H1 (cell line): Measurements from ENCODE around the gene ARHGAP10. TPM values are rescaled to one million over a fixed set of nuclear protein-coding genes. Genes with fewer than 3 reads are reported as not detected.

ENCODE experiments used
- CTCF ChIA-PET: fragments of 300-600 bp; sonication (Branson Sonifier 250); formaldehyde crosslinking; loops from one replicate; lab custom pipeline; 2021; ENCODE audit not compliant: partially characterized antibody; lab: Charles Lee
- POLR2A ChIA-PET: fragments of 300-600 bp; sonication (Branson Sonifier 250); formaldehyde crosslinking; loops from one replicate; lab custom pipeline; 2021; ENCODE audit warnings: inconsistent platforms; ENCODE audit not compliant: partially characterized antibody; lab: Charles Lee
- DNase-seq, 2 experiments: peaks; one replicate each; pipeline versions ENCODE4 v3.0.0 to v3.0.0-alpha.2; 2010 to 2022; ENCODE audit warnings: low spot score in 2 of 2, low read depth in 1 of 2, mixed read lengths in 1 of 2
- FAIRE-seq: peaks from 2 replicates; lab custom pipeline; 2011; peaks lifted over from hg19 to GRCh38; lab: Jason Lieb, UNC
- H2AFZ ChIP-seq: 2 replicates; pipeline ENCODE4 v1.8.1; 2012; ENCODE audit warnings: low read length, inconsistent platforms
- H2AK5ac ChIP-seq: 2 replicates; pipeline ENCODE4 v1.6.1; 2013; ENCODE audit warnings: low read depth, low read length
- H2BK120ac ChIP-seq: replicated peaks from 2 replicates; pipeline ENCODE3; 2013; ENCODE audit warnings: low read depth, low read length, inconsistent platforms
- H2BK12ac ChIP-seq: 2 replicates; pipeline ENCODE4 v1.6.1; 2013; ENCODE audit warnings: low read depth, low read length
- H2BK15ac ChIP-seq: 2 replicates; pipeline ENCODE4 v1.6.1; 2013; ENCODE audit warnings: low read length
- H2BK20ac ChIP-seq: 2 replicates; pipeline ENCODE4 v1.6.1; 2013; ENCODE audit warnings: low read length
- H2BK5ac ChIP-seq: 2 replicates; pipeline ENCODE4 v1.6.1; 2013; ENCODE audit warnings: low read depth, low read length
- H3K14ac ChIP-seq: 2 replicates; pipeline ENCODE4 v1.6.1; 2013; ENCODE audit warnings: inconsistent platforms; ENCODE audit not compliant: insufficient read length
- H3K18ac ChIP-seq: 2 replicates; pipeline ENCODE4 v1.6.1; 2013; ENCODE audit warnings: low read length; ENCODE audit errors: extremely low read depth
- H3K23ac ChIP-seq: 2 replicates; pipeline ENCODE4 v1.6.1; 2013; ENCODE audit warnings: inconsistent platforms; ENCODE audit not compliant: insufficient read length
- H3K23me2 ChIP-seq: 2 replicates; pipeline ENCODE4 v1.6.1; 2013; ENCODE audit warnings: low read depth, low read length
- H3K27ac ChIP-seq: 2 replicates; pipeline ENCODE4 v1.6.1; 2011; ENCODE audit warnings: low read depth, low read length, inconsistent platforms
- H3K27me3 ChIP-seq, 4 experiments: replicated peaks in 1 of 4; 1 replicate in 1 of 4; 2 replicates in 3 of 4; pipeline versions ENCODE4 v1.6.1 to v1.8.1; 2011 to 2013; ENCODE audit warnings: low read length in 3 of 4, mild to moderate bottlenecking in 3 of 4, inconsistent platforms in 2 of 4, mixed read lengths in 2 of 4, moderate library complexity in 1 of 4; ENCODE audit not compliant: control insufficient read depth in 3 of 4, insufficient read depth in 3 of 4; ENCODE audit errors: extremely low read depth in 1 of 4
- H3K36me3 ChIP-seq, 4 experiments: 2 replicates each; pipeline versions ENCODE4 v1.6.1 to v1.8.1; 2011 to 2013; ENCODE audit warnings: mild to moderate bottlenecking in 4 of 4, low read length in 3 of 4, moderate library complexity in 2 of 4, control low read depth in 1 of 4, inconsistent platforms in 1 of 4; ENCODE audit not compliant: insufficient read depth in 4 of 4, control insufficient read depth in 2 of 4
- H3K4ac ChIP-seq: replicated peaks from 2 replicates; pipeline ENCODE3; 2013; ENCODE audit warnings: low read length, low read depth, mixed read lengths, inconsistent platforms; ENCODE audit not compliant: insufficient read length
- H3K4me1 ChIP-seq, 4 experiments: replicated peaks in 1 of 4; 1 replicate in 1 of 4; 2 replicates in 3 of 4; pipeline versions ENCODE4 v1.6.1 to v1.8.1; 2011 to 2013; ENCODE audit warnings: low read length in 3 of 4, inconsistent platforms in 2 of 4, mixed read lengths in 1 of 4; ENCODE audit not compliant: insufficient read depth in 4 of 4, control insufficient read depth in 3 of 4
- H3K4me2 ChIP-seq, 2 experiments: 2 replicates each; pipeline versions ENCODE4 v1.6.1 to v1.8.1; 2011 to 2013; ENCODE audit warnings: low read depth in 2 of 2, low read length in 2 of 2, control low read depth in 1 of 2, inconsistent platforms in 1 of 2, mild to moderate bottlenecking in 1 of 2; ENCODE audit not compliant: insufficient read depth in 1 of 2
- H3K4me3 ChIP-seq, 4 experiments: fragments of 200-600, 300-600 bp in 1 of 4; sonication (generic), shearing (Covaris generic), sonication (Bioruptor Twin) in 1 of 4; 2 replicates each; pipeline versions ENCODE4 v1.5.1 to v1.8.1; 2011 to 2016; ENCODE audit warnings: low read length in 4 of 4, low read depth in 3 of 4, control low read depth in 2 of 4, inconsistent platforms in 2 of 4, mild to moderate bottlenecking in 2 of 4, mixed read lengths in 1 of 4, moderate library complexity in 1 of 4; ENCODE audit not compliant: insufficient read depth in 2 of 4; ENCODE audit errors: extremely low read depth in 1 of 4
- H3K56ac ChIP-seq: replicated peaks from 2 replicates; pipeline ENCODE3; 2013; ENCODE audit warnings: low read depth, mild to moderate bottlenecking, mixed read lengths, low read length, inconsistent platforms; ENCODE audit not compliant: insufficient read length
- H3K79me1 ChIP-seq: 2 replicates; pipeline ENCODE4 v1.6.1; 2013; ENCODE audit warnings: low read depth, low read length, control low read depth
- H3K79me2 ChIP-seq, 2 experiments: 2 replicates each; pipeline versions ENCODE4 v1.6.1 to v1.8.1; 2012 to 2013; ENCODE audit warnings: low read length in 2 of 2, mild to moderate bottlenecking in 2 of 2, inconsistent platforms in 1 of 2; ENCODE audit not compliant: insufficient read depth in 2 of 2, control insufficient read depth in 1 of 2
- H3K9ac ChIP-seq, 4 experiments: replicated peaks in 1 of 4; 1 replicate in 1 of 4; 2 replicates in 3 of 4; pipeline versions ENCODE4 v1.6.1 to v1.8.1; 2011 to 2013; ENCODE audit warnings: low read depth in 3 of 4, low read length in 3 of 4, control low read depth in 2 of 4, mild to moderate bottlenecking in 2 of 4, moderate library complexity in 2 of 4, inconsistent platforms in 1 of 4; ENCODE audit errors: extremely low read depth in 1 of 4
- H3K9me3 ChIP-seq, 2 experiments: 2 replicates each; pipeline versions ENCODE4 v1.6.1 to v1.8.1; 2012 to 2013; ENCODE audit warnings: mild to moderate bottlenecking in 2 of 2, moderate library complexity in 2 of 2, control low read depth in 1 of 2, inconsistent platforms in 1 of 2, low read depth in 1 of 2, low read length in 1 of 2, mixed read lengths in 1 of 2; ENCODE audit not compliant: insufficient read depth in 2 of 2
- H4K20me1 ChIP-seq, 2 experiments: replicated peaks in 1 of 2; 2 replicates each; pipeline versions ENCODE3 to v1.8.1; 2011 to 2013; ENCODE audit warnings: inconsistent platforms in 2 of 2, low read length in 2 of 2, mild to moderate bottlenecking in 1 of 2; ENCODE audit not compliant: insufficient read depth in 2 of 2, control insufficient read depth in 1 of 2
- H4K5ac ChIP-seq: 2 replicates; pipeline ENCODE4 v1.6.1; 2013; ENCODE audit warnings: low read length, low read depth, mixed read lengths, inconsistent platforms; ENCODE audit not compliant: insufficient read length
- H4K8ac ChIP-seq: 2 replicates; pipeline ENCODE4 v1.8.0; 2013; ENCODE audit warnings: mild to moderate bottlenecking, moderate library complexity, low read length, inconsistent platforms; ENCODE audit not compliant: insufficient read depth; ENCODE audit errors: extremely low read depth
- H4K91ac ChIP-seq: replicated peaks from 2 replicates; pipeline ENCODE3; 2013; ENCODE audit warnings: low read length, mixed read lengths, inconsistent platforms; ENCODE audit not compliant: insufficient read length
- PHF8 ChIP-seq: fragments of 200-600 bp; sonication (generic); conservative IDR thresholded peaks from 2 replicates; pipeline ENCODE4 v1.7.1; 2012; ENCODE audit warnings: low read depth, mild to moderate bottlenecking, inconsistent platforms, low read length, moderate library complexity
- RAD21 ChIP-seq, 2 experiments: IDR thresholded peaks in 1 of 2; conservative IDR thresholded peaks in 1 of 2; 2 replicates each; pipeline ENCODE4 v1.6.1; 2011; ENCODE audit warnings: low read depth in 2 of 2, low read length in 2 of 2, improper control_type of control experiment in 1 of 2, inconsistent platforms in 1 of 2, mild to moderate bottlenecking in 1 of 2, moderate library complexity in 1 of 2
- YY1 ChIP-seq: IDR thresholded peaks from 2 replicates; pipeline ENCODE4 v1.6.1; 2011; ENCODE audit warnings: low read depth, mild to moderate bottlenecking, low read length
- WGBS, 2 experiments: shearing (Covaris generic) in 1 of 2; methylation state at CpG; one replicate each; pipeline versions ENCODE4 v1.1.6 to v1.1.7; 2013 to 2015; ENCODE audit warnings: low lambda C conversion rate in 2 of 2, mixed read lengths in 2 of 2, inconsistent platforms in 1 of 2, low coverage in 1 of 2, missing lambda C conversion rate in 1 of 2; ENCODE audit not compliant: insufficient replicate concordance in 2 of 2, insufficient coverage in 1 of 2, insufficient read length in 1 of 2; ENCODE audit errors: extremely low coverage in 1 of 2, missing lambda C conversion rate in 1 of 2; 5-methylcytosine and 5-hydroxymethylcytosine counted together
- polyA plus RNA-seq, 7 experiments: library from polyadenylated mRNA; depleted of rRNA in 3 of 7; stranded (reverse) in 5 of 7; unstranded in 2 of 7; fragments of >200 nt in 5 of 7; fragments of 200-250 nt in 2 of 7; gene quantifications; 1 replicate in 5 of 7; 2 replicates in 1 of 7; 4 replicates in 1 of 7; pipeline versions ENCODE4 v1.2.1 to v1.2.3, GENCODE V29; 2011 to 2013; ENCODE audit warnings: missing spikeins in 2 of 7, mixed read lengths in 2 of 7
- total RNA-seq: library from RNA; stranded (reverse); fragmentation: NEBNext Ultra II Directional; extraction: Animal tissue kit (Norgen Biotek cat#: 25700); gene quantifications from 2 replicates; pipeline ENCODE4 v1.2.1, GENCODE V29; 2021
- TF ChIP-seq, protein P1 (sequence below), 3 experiments: IDR thresholded peaks; 1 replicate in 2 of 3; 2 replicates in 1 of 3; pipeline versions ENCODE4 v1.5.1 to v1.6.1; 2011; ENCODE audit warnings: low read length in 3 of 3, mild to moderate bottlenecking in 3 of 3, inconsistent platforms in 2 of 3, low read depth in 1 of 3, moderate library complexity in 1 of 3; ENCODE audit not compliant: insufficient read depth in 1 of 3; ENCODE audit errors: control extremely low read depth in 1 of 3

Gene ARHGAP10
- total and polyA plus RNA-seq, 2 of the 8 experiments (the other 6 are each of a cell fraction or from before 2014, with no cell fraction given) = 3.7 to 6.1 TPM

DNA sequence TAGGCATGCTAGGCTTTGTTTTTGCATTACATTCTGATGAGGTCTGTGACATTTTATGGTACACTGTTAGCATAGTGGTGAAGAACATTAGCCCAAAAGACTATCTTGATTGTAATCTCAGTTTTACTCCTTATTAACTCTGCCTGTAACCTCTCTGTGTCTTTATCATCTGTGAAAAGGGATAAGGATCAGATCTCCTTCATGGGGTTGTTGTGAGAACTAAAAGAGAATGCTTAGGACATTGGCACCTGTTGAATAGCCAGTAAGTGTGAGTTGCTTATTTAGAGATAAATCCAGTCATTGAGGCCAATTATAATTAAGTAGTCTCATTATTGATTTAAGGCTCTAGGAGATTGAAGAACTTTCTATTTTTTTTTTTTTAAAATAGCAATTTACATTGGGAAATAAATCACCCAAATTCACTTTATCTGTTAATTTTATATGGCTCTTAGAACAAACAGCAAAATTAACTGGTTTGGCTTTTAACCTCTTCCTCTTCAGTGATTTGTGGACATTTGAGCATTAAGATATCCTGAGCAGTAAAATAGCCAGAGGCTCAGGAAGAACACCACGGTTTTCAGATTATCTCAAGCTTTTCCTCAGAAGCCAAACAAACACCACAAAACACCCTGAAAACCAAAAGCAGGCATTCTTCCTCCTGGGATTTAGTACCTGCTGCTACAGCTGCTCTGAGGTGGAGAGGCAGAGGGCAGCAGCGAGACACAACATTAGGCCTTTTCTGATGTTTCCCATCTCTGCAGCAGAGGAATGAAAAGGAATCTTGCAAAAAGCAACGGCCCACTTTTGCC lies 192.9 kb downstream of the ARHGAP10 start:
- Histone ChIP-seq H4K5ac (no peak overlapping the region), H3K9me3 (no peaks in the 10 kb centered on the region), H3K27ac (no peak overlapping the region), H3K4me2 (no peak overlapping the region), H3K14ac (no peak overlapping the region), H2BK12ac (no peak overlapping the region), H4K91ac (no peak overlapping the region), H3K79me2 (no peaks in the 10 kb centered on the region), H4K8ac (no peak overlapping the region), H2BK20ac (no peak overlapping the region), H3K18ac (no peak overlapping the region), H2AFZ (no peak overlapping the region), H3K9ac (no peak overlapping the region), H3K36me3 (no peaks in the 10 kb centered on the region), H2BK15ac (no peak overlapping the region), H3K23me2 (no peaks in the 10 kb centered on the region), H2BK120ac (no peak overlapping the region), H3K4me3 (no peak overlapping the region), H3K23ac (no peak overlapping the region), H4K20me1 (no peaks in the 10 kb centered on the region), H3K79me1 (no peaks in the 10 kb centered on the region), H3K4me1 (peaks cover 0 to 10% (median 5%) of the 10 kb centered on the region in 4 experiments; a peak in 6 of 7 replicates), H3K4ac (no peak overlapping the region), H2BK5ac (no peak overlapping the region), H3K27me3 (no peaks in the 10 kb centered on the region), H2AK5ac (no peak overlapping the region), H3K56ac (no peak overlapping the region)
- FAIRE-seq = peak; percentile 97
- ChIA-PET CTCF (interaction anchor here (0.6 to 1.5 kb wide), 21 partner anchors 8 to 469 kb away, joined by 3 to 6 read pairs (median 3); no protein-coding TSS in a partner anchor), POLR2A (no interaction called here)
- TF ChIP-seq YY1 (0 out of 2 replicates have a peak, but pooled peaks have one; percentile 10), RAD21 (IDR thresholded peaks at IDR 0.05 in 1 of 2, conservative IDR thresholded peaks at IDR 0.05 in 1 of 2; ENCODE audit: low read depth in 2 of 2, low read length in 2 of 2) (peak; percentile 75 to 79), PHF8 (no peak)
- TF ChIP-seq, protein P1, sequence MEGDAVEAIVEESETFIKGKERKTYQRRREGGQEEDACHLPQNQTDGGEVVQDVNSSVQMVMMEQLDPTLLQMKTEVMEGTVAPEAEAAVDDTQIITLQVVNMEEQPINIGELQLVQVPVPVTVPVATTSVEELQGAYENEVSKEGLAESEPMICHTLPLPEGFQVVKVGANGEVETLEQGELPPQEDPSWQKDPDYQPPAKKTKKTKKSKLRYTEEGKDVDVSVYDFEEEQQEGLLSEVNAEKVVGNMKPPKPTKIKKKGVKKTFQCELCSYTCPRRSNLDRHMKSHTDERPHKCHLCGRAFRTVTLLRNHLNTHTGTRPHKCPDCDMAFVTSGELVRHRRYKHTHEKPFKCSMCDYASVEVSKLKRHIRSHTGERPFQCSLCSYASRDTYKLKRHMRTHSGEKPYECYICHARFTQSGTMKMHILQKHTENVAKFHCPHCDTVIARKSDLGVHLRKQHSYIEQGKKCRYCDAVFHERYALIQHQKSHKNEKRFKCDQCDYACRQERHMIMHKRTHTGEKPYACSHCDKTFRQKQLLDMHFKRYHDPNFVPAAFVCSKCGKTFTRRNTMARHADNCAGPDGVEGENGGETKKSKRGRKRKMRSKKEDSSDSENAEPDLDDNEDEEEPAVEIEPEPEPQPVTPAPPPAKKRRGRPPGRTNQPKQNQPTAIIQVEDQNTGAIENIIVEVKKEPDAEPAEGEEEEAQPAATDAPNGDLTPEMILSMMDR (IDR thresholded peaks at IDR 0.05; ENCODE audit: control extremely low read depth in 1 of 3, insufficient read depth in 1 of 3, low read depth in 1 of 3, low read length in 3 of 3) = peak; percentile 62 to 81 (median 66)
- 54% methylated on average over 3 of the region's 3 CpGs; no CpG with 5 or more reads in 1 of the 2 experiments for WGBS, 2 experiments
- peak; percentile 13 to 53 for DNase-seq
